GM23248 (cell line): ENCODE measurements around the gene ELAVL1. TPM values are rescaled to one million over a fixed set of nuclear protein-coding genes. Genes with fewer than 3 reads are reported as not detected.

Source experiments
- DNase-seq: peaks from one replicate; pipeline ENCODE4 v3.0.0-alpha.2; 2015
- H2AFZ ChIP-seq: fragments of 200-600 bp; sonication (generic); 2 replicates; pipeline ENCODE4 v1.6.1; 2016; ENCODE audit warnings: antibody characterized with exemption
- H3F3A ChIP-seq: fragments of 200-600 bp; sonication (generic); 2 replicates; pipeline ENCODE4 v1.6.1; 2016; ENCODE audit warnings: mild to moderate bottlenecking, antibody characterized with exemption, mixed run types; ENCODE audit not compliant: insufficient read depth
- H3K27ac ChIP-seq: fragments of 200-600 bp; sonication (generic); 2 replicates; pipeline ENCODE4 v1.5.1; 2016; ENCODE audit warnings: mild to moderate bottlenecking
- H3K27me3 ChIP-seq: fragments of 200-600 bp; sonication (generic); replicated peaks from 2 replicates; pipeline ENCODE4 v1.6.1; 2016; ENCODE audit warnings: mild to moderate bottlenecking; ENCODE audit not compliant: insufficient read depth
- H3K36me3 ChIP-seq: fragments of 200-600 bp; sonication (generic); 2 replicates; pipeline ENCODE4 v1.6.1; 2016; ENCODE audit warnings: low read depth, mild to moderate bottlenecking
- H3K4me1 ChIP-seq: fragments of 200-600 bp; sonication (generic); 2 replicates; pipeline ENCODE4 v1.6.1; 2016; ENCODE audit warnings: mild to moderate bottlenecking; ENCODE audit not compliant: insufficient read depth
- H3K4me2 ChIP-seq: fragments of 200-600 bp; sonication (generic); one replicate; pipeline ENCODE4 v1.6.1; 2016; ENCODE audit warnings: mild to moderate bottlenecking; ENCODE audit not compliant: unreplicated experiment
- H3K4me3 ChIP-seq: fragments of 200-600 bp; sonication (generic); 2 replicates; pipeline ENCODE4 v1.5.1; 2016; ENCODE audit warnings: mild to moderate bottlenecking
- H3K79me2 ChIP-seq: fragments of 200-600 bp; sonication (generic); 2 replicates; pipeline ENCODE4 v1.6.1; 2016; ENCODE audit warnings: mild to moderate bottlenecking; ENCODE audit not compliant: insufficient read depth
- H3K9ac ChIP-seq: fragments of 200-600 bp; sonication (generic); 2 replicates; pipeline ENCODE4 v1.6.1; 2016; ENCODE audit warnings: mild to moderate bottlenecking
- H3K9me2 ChIP-seq: fragments of 200-600 bp; sonication (generic); 2 replicates; pipeline ENCODE4 v1.6.1; 2016; ENCODE audit warnings: mixed run types, mild to moderate bottlenecking, moderate library complexity; ENCODE audit not compliant: insufficient read depth
- H3K9me3 ChIP-seq: fragments of 200-600 bp; sonication (generic); one replicate; pipeline ENCODE4 v1.6.1; 2017; ENCODE audit warnings: low read depth
- H4K20me1 ChIP-seq: fragments of 200-600 bp; sonication (generic); 2 replicates; pipeline ENCODE4 v1.6.0; 2016; ENCODE audit not compliant: insufficient read depth
- EZH2 ChIP-seq: fragments of 200-600 bp; sonication (generic); IDR thresholded peaks from 2 replicates; pipeline ENCODE4 v1.6.1; 2018; ENCODE audit warnings: antibody characterized with exemption, mild to moderate bottlenecking; ENCODE audit not compliant: insufficient read depth, poor library complexity, severe bottlenecking
- EZH2phosphoT487 ChIP-seq: fragments of 200-600 bp; sonication (generic); IDR thresholded peaks from 2 replicates; pipeline ENCODE4 v1.6.1; 2018; ENCODE audit warnings: antibody characterized with exemption, moderate library complexity, mild to moderate bottlenecking, low read depth; ENCODE audit not compliant: insufficient read depth
- WGBS, 2 experiments: methylation state at CpG; one replicate each; pipeline ENCODE4 v1.1.6; 2015 to 2017; ENCODE audit warnings: low lambda C conversion rate in 2 of 2, low coverage in 1 of 2; ENCODE audit errors: missing lambda C conversion rate in 2 of 2; 5-methylcytosine and 5-hydroxymethylcytosine counted together
- in situ Hi-C: fragments of 300-500 bp; cut with MboI; formaldehyde crosslinking; loops from 2 replicates; pipeline ENCODE4 v1.15.0; 2020
- polyA plus RNA-seq: library from polyadenylated mRNA; unstranded; fragments of >200 nt; fragmentation: Nextera tagmentation; extraction: Ambion mirVana; gene quantifications from 2 replicates; pipeline ENCODE4 v1.2.1, GENCODE V29; 2016
- total RNA-seq: library from RNA; depleted of rRNA; stranded (reverse); fragments of >200 nt; shearing (Covaris generic); gene quantifications from 2 replicates; pipeline ENCODE4 v1.2.3, GENCODE V29; 2014

Gene ELAVL1
- total and polyA plus RNA-seq, 2 experiments from 2014 or later = 48.1 to 78.9 TPM

- H2AFZ ChIP-seq = no peak overlapping the region
- no peaks in the 10 kb centered on the region for H3K27me3 ChIP-seq
- TF ChIP-seq EZH2 (no peak), EZH2phosphoT487 (no peak)
- H3K27ac ChIP-seq = peak overlapping the region; percentile 99
- H3K9me3 ChIP-seq = no peaks in the 10 kb centered on the region
- H3K79me2 ChIP-seq = no peaks in the 10 kb centered on the region
- in situ Hi-C loops = no loop called here
- H3K4me3 ChIP-seq = peak overlapping the region; percentile 51
- H3K9me2 ChIP-seq = no peaks in the 10 kb centered on the region
- peak; percentile 92 for DNase-seq
- H3K9ac ChIP-seq = peak overlapping the region; percentile 87
- H3K4me1 ChIP-seq = peaks cover 26% of the 10 kb centered on the region
- H4K20me1 ChIP-seq = no peaks in the 10 kb centered on the region
- H3F3A ChIP-seq = peaks cover 27% of the 10 kb centered on the region
- 21 to 25% methylated on average over 23 to 24 of the region's 24 CpGs for WGBS, 2 experiments
- peak overlapping the region; percentile 63 for H3K4me2 ChIP-seq
- peaks cover 21% of the 10 kb centered on the region; the same call in 1 of the 2 replicates for H3K36me3 ChIP-seq
Observed at GRCh38 chr19:7928741-7929701, 76.4 kb downstream of the ELAVL1 start.

- H3K9ac ChIP-seq = peak overlapping the region; percentile 87
- TF ChIP-seq EZH2 = no peak
- TF ChIP-seq EZH2phosphoT487 = no peak
- peak overlapping the region; percentile 99 for H3K27ac ChIP-seq
- H3K4me3 ChIP-seq = peak overlapping the region; percentile 51
- in situ Hi-C loops = no loop called here
- no peaks in the 10 kb centered on the region for H3K9me2 ChIP-seq
- H2AFZ ChIP-seq = no peak overlapping the region
- 24 to 37% methylated on average over 9 of the region's 9 CpGs for WGBS, 2 experiments
- peaks cover 27% of the 10 kb centered on the region for H3F3A ChIP-seq
- H3K36me3 ChIP-seq = peaks cover 15% of the 10 kb centered on the region; the same call in 1 of the 2 replicates
- DNase-seq = peak; percentile 54
- no peaks in the 10 kb centered on the region for H4K20me1 ChIP-seq
- no peaks in the 10 kb centered on the region for H3K27me3 ChIP-seq
- 0 out of 2 replicates have a peak, but pooled peaks cover 3% of the 10 kb centered on the region for H3K79me2 ChIP-seq
- H3K4me1 ChIP-seq = peaks cover 26% of the 10 kb centered on the region
- H3K9me3 ChIP-seq = no peaks in the 10 kb centered on the region
- peak overlapping the region; percentile 63 for H3K4me2 ChIP-seq
Observed at GRCh38 chr19:7928334-7928706, 77.1 kb downstream of the ELAVL1 start.

- peaks cover 27% of the 10 kb centered on the region for H3F3A ChIP-seq
- in situ Hi-C loops = no loop called here
- H4K20me1 ChIP-seq = no peaks in the 10 kb centered on the region
- WGBS, 2 experiments = 85 to 90% methylated on average over 22 to 23 of the region's 23 CpGs
- H2AFZ ChIP-seq = no peak overlapping the region
- no peaks in the 10 kb centered on the region for H3K27me3 ChIP-seq
- H3K4me2 ChIP-seq = peak overlapping the region; percentile 63
- H3K27ac ChIP-seq = peak overlapping the region; percentile 99
- peaks cover 15% of the 10 kb centered on the region; the same call in 1 of the 2 replicates for H3K36me3 ChIP-seq
- H3K79me2 ChIP-seq = peaks cover 9% of the 10 kb centered on the region; the same call in 1 of the 2 replicates
- H3K9me2 ChIP-seq = no peaks in the 10 kb centered on the region
- no peak for TF ChIP-seq EZH2
- no peak for TF ChIP-seq EZH2phosphoT487
- H3K4me3 ChIP-seq = no peak overlapping the region
- peaks cover 26% of the 10 kb centered on the region for H3K4me1 ChIP-seq
- peak overlapping the region; percentile 87 for H3K9ac ChIP-seq
- no peaks in the 10 kb centered on the region for H3K9me3 ChIP-seq
- DNase-seq = no peak
Observed at GRCh38 chr19:7927605-7928333, 77.7 kb downstream of the ELAVL1 start.

DNA sequence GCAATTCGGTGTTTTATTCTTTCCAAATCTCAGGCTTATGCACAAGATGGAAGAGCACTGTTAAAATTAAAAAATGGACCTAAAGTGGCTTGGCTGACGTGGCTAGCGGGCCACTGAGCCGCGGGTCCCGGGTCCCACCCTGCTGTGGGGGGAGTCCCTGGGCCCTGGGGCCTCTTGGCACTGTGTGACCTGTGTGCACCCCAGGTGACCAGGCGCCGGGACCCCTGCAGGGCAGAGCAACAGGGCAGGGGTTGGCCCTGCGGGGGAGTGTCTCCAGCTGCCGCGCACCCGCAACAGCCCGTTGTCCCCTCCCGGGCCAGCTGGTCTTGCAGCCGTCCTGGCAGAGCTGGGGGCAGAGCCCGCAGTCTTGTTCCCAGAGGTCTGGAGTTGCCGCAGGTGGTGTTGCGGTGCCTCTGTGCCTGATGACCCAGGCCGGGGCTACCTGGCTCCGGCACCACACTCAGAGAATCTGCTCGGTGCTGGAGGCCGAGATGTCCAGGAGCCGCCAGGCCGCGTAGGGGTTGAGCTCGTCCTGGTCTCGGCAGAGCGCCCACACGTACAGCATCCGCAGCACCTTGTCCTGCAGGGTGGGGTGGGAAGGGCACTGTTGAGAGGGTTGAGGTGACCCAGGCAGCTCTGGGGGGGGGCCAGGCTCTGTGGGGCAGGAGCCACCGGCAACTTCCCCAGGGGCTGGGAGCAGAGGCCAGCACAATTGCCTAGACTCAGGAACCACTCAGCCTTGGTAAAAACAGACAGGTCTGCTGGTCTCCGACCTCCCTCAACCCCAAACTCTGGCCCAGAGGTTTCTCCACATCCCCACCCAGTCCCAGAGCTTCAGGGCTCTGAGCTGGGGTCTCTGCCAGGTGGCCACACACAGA is 78.5 kb downstream of the ELAVL1 start:
- no peaks in the 10 kb centered on the region for H3K9me3 ChIP-seq

More for the DNA sequence above, 78.5 kb downstream of the ELAVL1 start:
- no peak overlapping the region for H2AFZ ChIP-seq
- in situ Hi-C loops = no loop called here
- no peaks in the 10 kb centered on the region for H4K20me1 ChIP-seq
- H3K79me2 ChIP-seq = peaks cover 16% of the 10 kb centered on the region
- no peak for DNase-seq
- no peak overlapping the region for H3K4me3 ChIP-seq
- no peak overlapping the region for H3K4me2 ChIP-seq
- peaks cover 27% of the 10 kb centered on the region for H3F3A ChIP-seq
- H3K27me3 ChIP-seq = no peaks in the 10 kb centered on the region
- no peak overlapping the region for H3K27ac ChIP-seq
- peaks cover 11% of the 10 kb centered on the region; the same call in 1 of the 2 replicates for H3K36me3 ChIP-seq
- peaks cover 27% of the 10 kb centered on the region for H3K4me1 ChIP-seq
- H3K9me2 ChIP-seq = no peaks in the 10 kb centered on the region
- 77 to 78% methylated on average over 30 to 31 of the region's 32 CpGs for WGBS, 2 experiments
- TF ChIP-seq EZH2 (no peak), EZH2phosphoT487 (no peak)
- 0 out of 2 replicates have a peak overlapping the region, but pooled peaks have one; percentile 65 for H3K9ac ChIP-seq
